ENCODE data around the gene PSMC3IP.

Gene PSMC3IP

DNA sequence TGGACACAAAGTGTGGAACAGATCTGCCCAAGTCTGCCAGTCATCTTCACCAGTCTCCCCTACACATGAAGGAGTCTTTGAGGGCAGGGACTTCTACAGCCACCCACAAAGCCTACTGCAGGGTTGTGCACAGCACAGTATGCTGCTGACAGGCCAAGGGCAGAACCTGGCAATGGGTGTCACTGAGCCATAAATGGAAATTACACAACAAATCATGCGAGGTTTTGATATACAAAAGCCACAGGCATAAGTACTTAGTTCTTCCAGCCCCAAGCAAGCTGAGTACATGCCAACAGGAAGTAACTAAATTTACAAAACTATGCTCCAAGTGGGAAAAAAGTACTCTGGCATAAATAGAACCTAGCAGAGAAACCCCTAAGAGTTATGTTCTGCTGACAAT lies 7.8 kb upstream of the PSMC3IP start:
- no peak for FAIRE-seq

DNA sequence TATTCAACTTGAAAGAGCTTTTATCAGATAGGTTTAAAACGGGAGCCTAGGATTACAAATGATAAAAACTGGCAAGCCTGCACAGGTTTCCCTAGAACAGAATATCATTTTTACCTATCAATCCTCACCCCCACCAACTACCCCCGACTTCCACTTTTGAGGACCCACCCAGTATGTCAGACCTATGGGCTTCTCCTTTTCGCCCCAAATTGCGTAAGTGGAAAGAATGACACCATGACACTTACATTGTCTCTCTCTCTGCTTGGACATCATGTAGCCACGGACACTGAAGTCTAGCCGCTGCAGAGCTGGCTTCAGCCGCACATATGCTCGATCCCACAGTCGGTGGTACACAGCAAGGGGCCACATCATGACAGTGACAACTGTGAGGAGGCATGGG lies 7.4 kb upstream of the PSMC3IP start:
- FAIRE-seq, result no peak

DNA sequence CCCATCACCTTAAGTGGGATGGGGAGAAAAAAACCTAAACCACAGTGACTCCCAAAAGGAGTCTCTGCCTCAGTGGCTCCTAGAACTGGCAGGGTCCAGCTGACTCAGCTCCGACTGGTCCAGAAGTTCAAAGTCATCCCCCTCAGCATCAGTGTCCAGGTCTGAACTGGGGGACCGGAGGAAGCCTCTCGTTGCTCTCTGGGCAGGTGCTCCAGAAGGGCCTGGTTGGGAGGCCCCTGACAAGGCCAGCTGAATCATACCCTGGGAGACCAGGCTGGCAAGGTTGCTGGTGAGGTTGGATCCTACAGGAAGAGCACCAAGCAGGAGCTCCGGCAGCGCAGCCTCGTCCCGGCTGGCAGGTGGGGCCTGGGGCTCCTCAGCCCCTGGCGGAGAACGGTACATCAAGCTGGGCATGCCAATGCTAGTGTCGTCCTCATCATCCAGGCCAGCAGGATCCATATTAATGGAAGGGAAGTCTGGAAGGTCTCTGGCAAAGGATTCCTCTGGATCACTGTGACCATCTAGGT lies 4.3 kb upstream of the PSMC3IP start:
- no peak for FAIRE-seq

- no peak for FAIRE-seq
Measured at GRCh38 chr17:42579794-42580551, 2.4 kb upstream of the PSMC3IP start.

GRCh38 chr17:42578282-42578869 lies 847 bp upstream of the PSMC3IP start:
- no peak for FAIRE-seq

DNA sequence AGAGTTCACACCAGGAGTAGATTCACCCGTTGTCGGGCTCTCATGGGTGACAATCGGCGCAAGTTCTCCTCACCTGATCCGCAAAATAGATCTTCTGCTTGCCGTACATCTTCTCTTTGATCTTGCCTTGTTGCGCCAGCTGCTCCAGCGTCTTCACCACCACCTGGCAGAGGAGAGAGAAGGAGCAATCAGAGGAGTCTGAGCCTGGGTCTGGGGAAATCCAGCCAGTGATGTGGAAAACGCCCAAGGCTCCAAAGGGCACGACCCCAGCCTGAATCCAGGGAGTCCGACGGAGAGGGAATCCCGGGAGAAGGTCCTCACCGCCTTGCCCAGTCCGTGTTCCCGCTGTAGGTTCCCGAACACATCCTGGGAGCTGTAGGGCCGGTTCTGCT lies 393 bp downstream of the PSMC3IP start:
- FAIRE-seq, result no peak

- no peak for FAIRE-seq
Measured at GRCh38 chr17:42574463-42574862, 3.1 kb downstream of the PSMC3IP start.

GRCh38 chr17:42573095-42573494 lies 4.4 kb downstream of the PSMC3IP start:
- FAIRE-seq, result no peak

DNA sequence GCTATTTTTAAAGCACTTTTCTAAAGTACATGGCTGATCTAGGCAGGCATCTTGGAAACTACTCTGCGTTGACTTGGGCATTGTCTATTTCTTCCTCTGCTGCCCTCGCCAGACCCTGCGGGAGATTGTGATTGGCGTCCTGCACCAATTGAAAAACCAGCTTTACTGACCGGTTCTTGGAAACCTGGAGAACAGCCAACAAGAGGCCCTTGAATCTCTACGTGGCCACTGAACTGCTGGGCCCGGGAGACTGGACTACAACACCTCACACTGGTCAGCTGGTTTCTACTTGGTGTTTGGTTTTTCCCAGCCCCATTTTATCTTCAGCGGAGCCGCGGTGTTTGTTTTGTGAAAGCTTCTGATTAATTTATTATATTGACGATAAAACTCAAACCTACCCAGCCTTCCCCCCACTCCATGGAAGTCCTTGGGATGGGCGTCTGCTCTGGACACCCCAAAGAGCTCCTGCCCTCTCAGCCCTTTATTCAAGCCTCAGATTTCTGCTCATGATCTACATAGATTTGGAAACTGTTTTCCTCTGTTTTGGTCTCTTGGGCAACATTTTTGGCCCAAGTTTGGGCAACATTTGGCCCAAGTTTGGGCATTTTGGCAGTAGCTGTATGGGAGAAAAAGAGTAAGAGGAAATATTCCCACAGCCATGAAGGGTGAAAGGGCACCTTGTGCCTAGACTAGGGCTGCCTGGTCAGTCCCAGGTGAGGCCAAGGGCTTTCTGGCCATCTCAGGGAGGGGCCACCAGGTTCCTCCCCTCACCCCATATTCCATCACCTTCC lies 5.9 kb downstream of the PSMC3IP start:
- no peak for FAIRE-seq

DNA sequence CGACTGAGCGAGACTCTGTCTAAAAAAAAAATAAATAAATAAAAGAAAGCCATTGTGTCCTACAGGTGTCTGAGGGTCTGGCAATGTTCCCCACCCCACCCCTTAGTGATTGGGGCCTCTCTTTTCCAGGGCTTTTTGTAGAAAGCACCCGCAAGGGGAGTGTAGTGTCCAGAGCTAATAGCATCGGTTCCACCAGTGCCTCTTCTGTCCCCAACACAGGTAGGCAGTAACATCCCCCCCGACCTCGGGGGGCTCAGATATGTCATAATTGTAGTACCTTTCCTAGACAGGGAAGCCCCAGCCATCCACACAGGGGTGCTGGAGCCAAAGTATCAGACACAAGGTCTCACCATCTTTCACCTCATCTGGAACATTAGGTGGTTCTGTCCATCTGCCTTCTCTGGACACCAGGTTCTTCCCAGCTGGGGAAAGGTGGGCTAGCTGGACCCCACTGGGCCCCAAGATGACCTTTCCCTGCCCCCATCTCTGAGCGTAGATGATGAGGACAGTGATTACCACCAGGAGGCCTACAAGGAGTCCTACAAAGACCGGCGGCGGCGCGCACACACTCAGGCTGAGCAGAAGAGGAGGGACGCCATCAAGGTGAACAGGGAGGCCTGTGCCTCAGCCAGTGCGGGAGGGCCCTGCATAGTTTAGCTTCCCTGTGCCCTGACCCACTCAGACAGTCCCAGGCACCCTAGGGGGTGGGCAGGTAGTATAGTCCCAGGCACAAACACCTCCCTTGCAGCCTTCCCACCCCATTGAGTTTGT lies 9.0 kb downstream of the PSMC3IP start:
- no peak for FAIRE-seq

GRCh38 chr17:42566883-42567573 lies 10.5 kb downstream of the PSMC3IP start, which contains the start of gene MLX:
MLX (plus strand) TSS chr17:42567100; CDS start chr17:42567125, 25 bp downstream.
- FAIRE-seq, result no peak

- no peak for FAIRE-seq
Measured at GRCh38 chr17:42566215-42566882, 11.2 kb downstream of the PSMC3IP start.

- no peak for FAIRE-seq
Measured at GRCh38 chr17:42565523-42566214, 11.9 kb downstream of the PSMC3IP start.

DNA sequence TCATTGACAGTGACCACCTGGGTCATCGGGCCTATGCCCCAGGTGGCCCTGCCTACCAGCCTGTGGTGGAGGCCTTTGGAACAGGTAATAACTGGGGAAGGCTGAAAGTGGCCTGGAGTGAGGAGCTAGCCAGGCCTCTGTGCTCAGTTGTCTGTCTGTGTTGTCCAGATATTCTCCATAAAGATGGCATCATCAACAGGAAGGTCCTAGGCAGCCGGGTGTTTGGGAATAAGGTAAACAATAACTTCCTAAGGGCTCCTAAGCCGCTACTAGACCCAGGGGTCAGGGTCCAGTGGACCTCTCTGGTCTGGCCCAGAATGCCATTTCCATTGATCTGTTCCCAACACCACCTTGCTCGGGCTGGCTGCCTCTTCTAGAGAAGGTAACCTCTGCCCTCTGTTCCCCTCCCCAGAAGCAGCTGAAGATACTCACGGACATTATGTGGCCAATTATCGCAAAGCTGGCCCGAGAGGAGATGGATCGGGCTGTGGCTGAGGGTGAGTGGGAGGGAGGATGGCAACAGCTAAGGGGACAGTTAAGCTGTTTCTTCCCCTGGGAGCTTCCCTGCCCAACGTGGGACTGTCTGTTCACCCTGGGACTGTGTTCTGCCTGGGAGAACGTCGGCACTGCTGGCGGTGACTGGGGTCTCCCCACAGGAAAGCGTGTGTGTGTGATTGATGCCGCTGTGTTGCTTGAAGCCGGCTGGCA lies 12.6 kb downstream of the PSMC3IP start:
- FAIRE-seq, result no peak

GRCh38 chr17:42563950-42564349 lies 13.6 kb downstream of the PSMC3IP start:
- FAIRE-seq, result no peak

- FAIRE-seq, result no peak
Measured at GRCh38 chr17:42563543-42563942, 14.0 kb downstream of the PSMC3IP start.

DNA sequence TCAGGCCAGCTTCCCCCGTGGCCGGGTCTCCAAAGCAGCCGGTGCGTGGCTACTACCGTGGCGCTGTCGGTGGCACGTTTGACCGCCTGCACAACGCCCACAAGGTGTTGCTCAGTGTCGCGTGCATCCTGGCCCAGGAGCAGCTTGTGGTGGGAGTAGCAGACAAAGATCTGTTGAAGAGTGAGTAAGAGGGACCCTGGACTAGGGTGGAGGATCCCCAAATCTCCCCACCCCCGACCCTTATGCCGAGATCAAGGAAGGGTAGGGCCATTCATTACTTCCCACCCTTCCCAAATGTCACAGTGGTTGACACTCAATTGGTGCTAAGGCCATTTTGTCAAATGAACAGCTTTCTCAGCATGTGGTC lies 14.4 kb downstream of the PSMC3IP start:
- FAIRE-seq, result no peak

DNA sequence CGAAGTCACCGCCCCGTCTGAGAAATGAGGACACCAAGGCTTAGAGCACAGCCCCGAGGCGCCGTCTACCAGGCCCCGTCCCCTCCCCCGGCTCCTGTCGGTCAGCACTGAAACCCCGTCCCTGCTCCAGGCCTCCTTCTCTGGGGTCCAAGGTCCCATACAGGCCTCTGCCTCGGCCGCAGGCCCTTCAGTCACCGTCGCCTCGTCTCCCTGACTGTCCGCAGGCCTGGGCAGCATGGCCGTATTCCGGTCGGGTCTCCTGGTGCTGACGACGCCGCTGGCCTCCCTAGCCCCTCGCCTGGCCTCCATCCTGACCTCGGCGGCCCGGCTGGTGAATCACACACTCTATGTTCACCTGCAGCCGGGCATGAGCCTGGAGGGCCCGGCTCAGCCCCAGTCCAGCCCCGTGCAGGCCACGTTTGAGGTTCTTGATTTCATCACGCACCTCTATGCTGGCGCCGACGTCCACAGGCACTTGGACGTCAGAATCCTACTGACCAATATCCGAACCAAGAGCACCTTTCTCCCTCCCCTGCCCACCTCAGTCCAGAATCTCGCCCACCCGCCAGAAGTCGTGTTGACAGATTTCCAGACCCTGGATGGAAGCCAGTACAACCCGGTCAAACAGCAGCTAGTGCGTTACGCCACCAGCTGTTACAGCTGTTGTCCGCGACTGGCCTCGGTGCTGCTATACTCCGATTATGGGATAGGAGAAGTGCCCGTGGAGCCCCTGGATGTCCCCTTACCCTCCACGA lies 15.0 kb downstream of the PSMC3IP start:
- no peak for FAIRE-seq

GRCh38 chr17:42561897-42562387 lies 15.6 kb downstream of the PSMC3IP start, which contains the start of gene COASY:
COASY (plus strand) TSS chr17:42562148; CDS start chr17:42562623, 475 bp downstream.
- no peak for FAIRE-seq
